Right atrium auricular region (tissue), 2 donors: ENCODE results near the gene DSPP. TPM values are rescaled to one million over a fixed set of nuclear protein-coding genes. Genes with fewer than 3 reads are reported as not detected.
"Not testable (repeated sequence)": the region's sequence is repeated elsewhere in the genome, so short reads cannot be mapped to it uniquely, and the experiment has no call there.

Experiments
- DNase-seq: peaks from one replicate; pipeline ENCODE4 v3.0.0-alpha.2; 2019; ENCODE audit warnings: low spot score
- H3K27ac ChIP-seq, 2 donors: fragments of 200-600 bp; sonication (generic); 1 replicate in 1 of 2; 2 replicates in 1 of 2; pipeline ENCODE4 v1.5.1; 2016 to 2019
- H3K27me3 ChIP-seq, 2 donors: fragments of 200-600 bp; sonication (generic); one replicate each; pipeline versions ENCODE4 v1.5.1 to v1.6.0; 2017 to 2019
- H3K36me3 ChIP-seq: fragments of 200-600 bp; sonication (generic); one replicate; pipeline ENCODE4 v1.5.1; 2016
- H3K4me1 ChIP-seq, 2 donors: fragments of 200-600 bp; sonication (generic); one replicate each; pipeline versions ENCODE4 v1.5.1 to v1.6.0; 2017 to 2019
- H3K4me3 ChIP-seq, 2 donors: fragments of 200-600 bp; sonication (generic); 1 replicate in 1 of 2; 2 replicates in 1 of 2; pipeline ENCODE4 v1.5.1; 2017 to 2019; ENCODE audit warnings: mild to moderate bottlenecking in 1 of 2, moderate library complexity in 1 of 2
- H3K9me3 ChIP-seq, 2 donors: fragments of 200-600 bp; sonication (generic); one replicate each; pipeline ENCODE4 v1.5.1; 2019
- total RNA-seq, 2 donors: library from RNA; depleted of rRNA; stranded (reverse); fragments of >200 nt; gene quantifications; one replicate each; pipeline ENCODE4 v1.1.0, GENCODE V29; 2016
- TF ChIP-seq, protein P1 (sequence below), 2 donors: fragments of 200-600 bp; sonication (generic); IDR thresholded peaks; one replicate each; pipeline ENCODE4 v1.5.1; 2019; ENCODE audit warnings: antibody characterized with exemption in 2 of 2

The DSPP gene
- total RNA-seq, 2 donors from 2014 or later, result not detected

DNA sequence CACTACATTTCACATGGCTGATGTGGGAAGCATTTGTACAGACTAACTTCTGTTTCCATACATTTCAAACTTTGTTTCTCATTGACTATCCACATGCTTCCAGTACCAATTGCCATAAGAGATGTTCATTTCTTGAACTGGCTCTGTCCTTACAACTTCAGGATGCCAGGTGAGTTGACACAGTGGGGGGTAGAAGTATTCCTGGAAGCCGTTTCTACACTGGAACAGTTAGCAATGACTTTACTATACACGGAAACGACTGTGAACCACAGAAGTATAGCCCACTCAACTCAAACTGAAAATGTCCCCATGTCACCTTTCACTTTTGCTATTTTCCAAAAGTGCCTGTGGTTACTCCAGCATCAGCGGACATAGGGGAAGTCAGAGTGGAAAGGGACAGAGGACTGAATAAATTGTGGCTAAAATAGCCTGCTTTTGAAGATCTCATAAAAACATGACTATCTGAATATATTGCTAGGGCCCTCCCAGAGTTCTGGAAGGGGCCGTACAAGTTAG is 38.0 kb upstream of the DSPP start:
- no peaks in the 10 kb centered on the region for H3K27me3 ChIP-seq
- H3K4me1 ChIP-seq, result no peaks in the 10 kb centered on the region
- TF ChIP-seq, protein P1, sequence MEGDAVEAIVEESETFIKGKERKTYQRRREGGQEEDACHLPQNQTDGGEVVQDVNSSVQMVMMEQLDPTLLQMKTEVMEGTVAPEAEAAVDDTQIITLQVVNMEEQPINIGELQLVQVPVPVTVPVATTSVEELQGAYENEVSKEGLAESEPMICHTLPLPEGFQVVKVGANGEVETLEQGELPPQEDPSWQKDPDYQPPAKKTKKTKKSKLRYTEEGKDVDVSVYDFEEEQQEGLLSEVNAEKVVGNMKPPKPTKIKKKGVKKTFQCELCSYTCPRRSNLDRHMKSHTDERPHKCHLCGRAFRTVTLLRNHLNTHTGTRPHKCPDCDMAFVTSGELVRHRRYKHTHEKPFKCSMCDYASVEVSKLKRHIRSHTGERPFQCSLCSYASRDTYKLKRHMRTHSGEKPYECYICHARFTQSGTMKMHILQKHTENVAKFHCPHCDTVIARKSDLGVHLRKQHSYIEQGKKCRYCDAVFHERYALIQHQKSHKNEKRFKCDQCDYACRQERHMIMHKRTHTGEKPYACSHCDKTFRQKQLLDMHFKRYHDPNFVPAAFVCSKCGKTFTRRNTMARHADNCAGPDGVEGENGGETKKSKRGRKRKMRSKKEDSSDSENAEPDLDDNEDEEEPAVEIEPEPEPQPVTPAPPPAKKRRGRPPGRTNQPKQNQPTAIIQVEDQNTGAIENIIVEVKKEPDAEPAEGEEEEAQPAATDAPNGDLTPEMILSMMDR (IDR thresholded peaks at IDR 0.05), result no peak
- no peak overlapping the region for H3K27ac ChIP-seq
- H3K4me3 ChIP-seq, result no peak overlapping the region
- no peak for DNase-seq
- no peaks in the 10 kb centered on the region for H3K36me3 ChIP-seq
- H3K9me3 ChIP-seq, result no peaks in the 10 kb centered on the region

- H3K27ac ChIP-seq, H3K4me3 ChIP-seq, H3K27me3 ChIP-seq, H3K9me3 ChIP-seq, H3K36me3 ChIP-seq, H3K4me1 ChIP-seq, DNase-seq: not testable (repeated sequence)
Observed at GRCh38 chr4:87574376-87574775, 34.0 kb upstream of the DSPP start.

GRCh38 chr4:87574996-87575395 is 33.3 kb upstream of the DSPP start:
- DNase-seq, result no peak
- no peak overlapping the region for H3K4me3 ChIP-seq
- no peaks in the 10 kb centered on the region for H3K36me3 ChIP-seq
- no peaks in the 10 kb centered on the region for H3K4me1 ChIP-seq
- no peak overlapping the region for H3K27ac ChIP-seq
- H3K9me3 ChIP-seq, result no peaks in the 10 kb centered on the region
- TF ChIP-seq, protein P1 (IDR thresholded peaks at IDR 0.05), result no peak
- H3K27me3 ChIP-seq, result no peaks in the 10 kb centered on the region

DNA sequence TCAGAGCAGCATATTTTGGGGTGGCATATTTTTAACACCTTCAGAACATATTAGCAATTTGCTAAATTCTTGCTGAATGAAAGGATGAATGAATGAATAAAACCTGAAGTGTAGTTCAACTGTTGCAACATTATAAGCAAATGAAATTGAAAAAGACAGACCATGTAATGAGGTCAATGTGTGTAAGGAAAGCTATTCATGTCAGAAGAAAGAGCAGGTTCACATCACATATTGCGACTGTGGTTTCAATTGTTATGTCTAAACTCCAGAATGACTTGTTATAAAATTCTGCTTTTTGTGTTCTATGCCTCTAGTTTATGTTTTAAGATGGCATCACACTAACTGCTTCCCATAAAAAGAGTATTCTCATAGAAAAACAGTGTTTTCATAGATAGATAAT is 32.9 kb upstream of the DSPP start:
- TF ChIP-seq, protein P1 (IDR thresholded peaks at IDR 0.05), result no peak
- DNase-seq, result no peak
- Histone ChIP-seq H3K4me1 (no peaks in the 10 kb centered on the region), H3K36me3 (no peaks in the 10 kb centered on the region), H3K4me3 (no peak overlapping the region), H3K9me3 (no peaks in the 10 kb centered on the region), H3K27me3 (no peaks in the 10 kb centered on the region), H3K27ac (peak overlapping the region in 1 of 2 donors; percentile 1)

GRCh38 chr4:87575983-87576382 is 32.3 kb upstream of the DSPP start:
- Histone ChIP-seq H3K4me1 (no peaks in the 10 kb centered on the region), H3K4me3 (no peak overlapping the region), H3K27me3 (no peaks in the 10 kb centered on the region), H3K9me3 (no peaks in the 10 kb centered on the region), H3K27ac (no peak overlapping the region), H3K36me3 (no peaks in the 10 kb centered on the region)
- DNase-seq, result no peak
- TF ChIP-seq, protein P1 (IDR thresholded peaks at IDR 0.05), result no peak

DNA sequence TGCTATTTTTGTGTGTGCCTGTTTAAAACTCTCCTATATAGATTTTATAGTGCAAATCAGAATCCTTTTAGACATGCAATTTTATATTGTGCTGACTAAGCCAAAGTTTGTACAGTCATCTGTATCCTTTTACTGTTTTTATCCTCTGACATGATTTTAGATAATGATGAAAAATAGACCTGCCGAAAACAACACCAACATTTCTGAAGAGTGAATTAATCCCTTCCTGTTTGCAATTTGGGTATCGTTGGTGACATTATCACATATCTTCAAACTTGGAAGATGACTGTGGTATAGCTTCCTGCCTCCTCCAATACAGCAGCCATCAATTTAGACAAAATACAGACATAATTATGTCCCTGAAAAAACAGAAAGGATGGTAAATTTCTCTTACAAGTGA is 28.9 kb upstream of the DSPP start:
- H3K4me1 ChIP-seq, result no peaks in the 10 kb centered on the region
- no peaks in the 10 kb centered on the region for H3K36me3 ChIP-seq
- no peak overlapping the region for H3K4me3 ChIP-seq
- H3K9me3 ChIP-seq, result no peaks in the 10 kb centered on the region
- DNase-seq, result no peak
- TF ChIP-seq, protein P1 (IDR thresholded peaks at IDR 0.05), result no peak
- H3K27ac ChIP-seq, result no peak overlapping the region
- H3K27me3 ChIP-seq, result no peaks in the 10 kb centered on the region
